C4-2B (cell line): Measurements from ENCODE around the gene TDRD15.

ENCODE experiments used
- ZFX ChIP-seq: fragments of 450-650 bp; IDR thresholded peaks from 2 replicates; pipeline ENCODE4 v1.6.1; 2017
- TF ChIP-seq, protein P1 (sequence below): fragments of 450-650 bp; conservative IDR thresholded peaks from 2 replicates; pipeline ENCODE4 v1.5.1; 2017; ENCODE audit warnings: mild to moderate bottlenecking

DNA sequence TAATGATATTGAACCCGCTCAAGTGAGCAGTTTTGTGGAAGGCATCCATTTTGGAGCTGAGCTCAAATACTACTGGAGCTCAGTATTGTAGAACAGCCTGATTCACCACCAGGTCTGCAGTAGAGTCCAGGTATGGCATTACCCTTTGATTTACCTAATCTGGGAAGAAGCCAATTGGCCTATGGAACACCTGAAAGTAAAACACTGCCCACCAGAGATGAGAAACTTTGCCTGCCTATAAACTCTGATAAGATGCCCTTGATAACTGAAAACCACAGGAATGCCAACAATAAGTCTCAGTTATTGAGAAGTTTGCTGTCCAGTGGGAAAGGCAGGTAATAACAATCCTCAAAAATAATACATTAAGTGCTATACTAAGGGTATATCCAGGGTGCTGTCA is 25.5 kb upstream of the TDRD15 start:
- TF ChIP-seq, protein P1, sequence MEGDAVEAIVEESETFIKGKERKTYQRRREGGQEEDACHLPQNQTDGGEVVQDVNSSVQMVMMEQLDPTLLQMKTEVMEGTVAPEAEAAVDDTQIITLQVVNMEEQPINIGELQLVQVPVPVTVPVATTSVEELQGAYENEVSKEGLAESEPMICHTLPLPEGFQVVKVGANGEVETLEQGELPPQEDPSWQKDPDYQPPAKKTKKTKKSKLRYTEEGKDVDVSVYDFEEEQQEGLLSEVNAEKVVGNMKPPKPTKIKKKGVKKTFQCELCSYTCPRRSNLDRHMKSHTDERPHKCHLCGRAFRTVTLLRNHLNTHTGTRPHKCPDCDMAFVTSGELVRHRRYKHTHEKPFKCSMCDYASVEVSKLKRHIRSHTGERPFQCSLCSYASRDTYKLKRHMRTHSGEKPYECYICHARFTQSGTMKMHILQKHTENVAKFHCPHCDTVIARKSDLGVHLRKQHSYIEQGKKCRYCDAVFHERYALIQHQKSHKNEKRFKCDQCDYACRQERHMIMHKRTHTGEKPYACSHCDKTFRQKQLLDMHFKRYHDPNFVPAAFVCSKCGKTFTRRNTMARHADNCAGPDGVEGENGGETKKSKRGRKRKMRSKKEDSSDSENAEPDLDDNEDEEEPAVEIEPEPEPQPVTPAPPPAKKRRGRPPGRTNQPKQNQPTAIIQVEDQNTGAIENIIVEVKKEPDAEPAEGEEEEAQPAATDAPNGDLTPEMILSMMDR: no peak
- no peak for TF ChIP-seq ZFX
